NB4 (cell line): ENCODE measurements around the gene KLHL13.

Experiments
- CTCF ChIP-seq: IDR thresholded peaks from one replicate; pipeline ENCODE4 v1.5.1; 2012; ENCODE audit warnings: low read depth, low read length
- POLR2A ChIP-seq: IDR thresholded peaks from 2 replicates; pipeline ENCODE4 v1.6.1; 2011; ENCODE audit warnings: mild to moderate bottlenecking; ENCODE audit not compliant: insufficient read length; ENCODE audit errors: extremely low read depth

DNA sequence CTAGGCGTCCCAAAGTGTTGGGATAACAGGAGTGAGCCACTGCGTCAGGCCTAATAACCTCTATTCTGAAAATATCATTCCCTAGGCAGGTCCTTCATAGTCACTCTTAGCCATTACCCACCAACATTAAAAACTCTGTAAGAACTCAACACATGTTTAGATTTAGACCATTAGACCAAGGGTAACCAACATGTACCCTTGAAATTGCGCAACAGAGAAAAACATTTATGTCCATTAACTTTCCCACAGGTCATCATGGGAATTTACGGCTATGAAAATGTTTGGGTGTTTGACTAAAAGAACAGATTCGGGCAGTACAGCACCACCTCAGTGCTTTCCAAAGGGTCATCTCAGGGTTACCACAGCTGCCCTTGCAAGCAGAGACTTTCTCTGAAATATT is 7.5 kb downstream of the KLHL13 start:
- no peak for TF ChIP-seq CTCF
- TF ChIP-seq POLR2A, result no peak
